HCT116 (cell line): ENCODE data around the gene CBFA2T2. TPM values are rescaled to one million over a fixed set of nuclear protein-coding genes. Genes with fewer than 3 reads are reported as not detected.

Experiments
- ATAC-seq: fragments of 200-7000 bp; cut with Tn5 transposase; 2 replicates; pipeline ENCODE4 v1.9.1; 2020; ENCODE audit warnings: mild to moderate bottlenecking, moderate library complexity
- BruUV-seq: library from RNA; stranded (reverse); fragments of 400-500 nt; replicated peaks from 2 replicates; lab custom pipeline; 2021; lab: Mats Ljungman, UMichigan
- CTCF ChIA-PET: fragments of 300-600 bp; sonication (Branson Sonifier 250); formaldehyde crosslinking; loops from one replicate; lab custom pipeline; 2021; ENCODE audit warnings: antibody characterized with exemption; lab: Charles Lee
- POLR2A ChIA-PET: fragments of 300-600, 350-600 bp; sonication (Branson Sonifier 250); formaldehyde crosslinking; loops from one replicate; lab custom pipeline; 2021; ENCODE audit warnings: antibody characterized with exemption; lab: Charles Lee
- RAD21 ChIA-PET, 2 experiments: fragments of 300-600 bp; sonication (Branson Sonifier 250); formaldehyde crosslinking; loops; one replicate each; lab custom pipeline; 2023; ENCODE audit warnings: low total read pairs in 2 of 2; ENCODE audit not compliant: uncharacterized antibody in 2 of 2, unreplicated experiment in 2 of 2, low non-redundant PET in 1 of 2; lab: Charles Lee
- DNase-seq: peaks from one replicate; pipeline ENCODE4 v3.0.0-alpha.2; 2010; ENCODE audit warnings: low read depth, low spot score
- H2AFZ ChIP-seq: fragments of 200-600 bp; shearing (Covaris generic), sonication (generic); 2 replicates; pipeline ENCODE4 v1.6.1; 2017; ENCODE audit warnings: low read depth, mixed run types, mixed read lengths, antibody characterized with exemption, low read length; ENCODE audit not compliant: poor library complexity, severe bottlenecking
- H3K27ac ChIP-seq: 2 replicates; pipeline ENCODE4 v1.5.1; 2012; ENCODE audit warnings: low read depth, low read length
- H3K27me3 ChIP-seq: fragments of 200-600 bp; sonication (generic); 2 replicates; pipeline ENCODE4 v1.6.1; 2016; ENCODE audit warnings: mixed run types, low read length, mixed read lengths; ENCODE audit not compliant: insufficient read depth
- H3K36me3 ChIP-seq, 2 experiments: fragments of 200-500 bp in 1 of 2; fragments of 200-600 bp in 1 of 2; sonication (Bioruptor generic) in 1 of 2; sonication (generic) in 1 of 2; 2 replicates each; pipeline versions ENCODE4 v1.5.1 to v1.6.1; 2014 to 2016; ENCODE audit warnings: low read length in 2 of 2, inconsistent platforms in 1 of 2, mixed read lengths in 1 of 2, mixed run types in 1 of 2; ENCODE audit not compliant: insufficient read depth in 2 of 2, control insufficient read depth in 1 of 2
- H3K4me1 ChIP-seq, 2 experiments: fragments of 200-600 bp in 1 of 2; sonication (generic) in 1 of 2; 2 replicates each; pipeline versions ENCODE4 v1.5.1 to v1.6.1; 2012 to 2017; ENCODE audit warnings: low read length in 2 of 2, inconsistent platforms in 1 of 2, mild to moderate bottlenecking in 1 of 2, mixed read lengths in 1 of 2, mixed run types in 1 of 2, moderate library complexity in 1 of 2; ENCODE audit not compliant: insufficient read depth in 2 of 2, control insufficient read depth in 1 of 2
- H3K4me2 ChIP-seq: fragments of 200-600 bp; sonication (generic); 2 replicates; pipeline ENCODE4 v1.6.1; 2017; ENCODE audit warnings: mixed run types, low read length, mixed read lengths
- H3K4me3 ChIP-seq, 2 experiments: fragments of 200-600 bp in 1 of 2; sonication (generic) in 1 of 2; replicated peaks in 1 of 2; 2 replicates each; pipeline ENCODE4 v1.5.1; 2011 to 2016; ENCODE audit warnings: low read length in 2 of 2, control low read depth in 1 of 2, low read depth in 1 of 2, mild to moderate bottlenecking in 1 of 2, mixed read lengths in 1 of 2, mixed run types in 1 of 2
- H3K79me2 ChIP-seq: fragments of 200-600 bp; sonication (generic); 2 replicates; pipeline ENCODE4 v1.6.1; 2017; ENCODE audit warnings: mild to moderate bottlenecking, mixed run types, low read length, moderate library complexity, mixed read lengths; ENCODE audit not compliant: insufficient read depth
- H3K9ac ChIP-seq: fragments of 200-600 bp; sonication (generic); 2 replicates; pipeline ENCODE4 v1.6.1; 2016; ENCODE audit warnings: low read length, mixed read lengths
- H3K9me2 ChIP-seq: fragments of 200-600 bp; sonication (generic), shearing (Covaris generic); 2 replicates; pipeline ENCODE4 v1.6.1; 2017; ENCODE audit warnings: mixed run types, mild to moderate bottlenecking, moderate library complexity; ENCODE audit not compliant: insufficient read depth
- H3K9me3 ChIP-seq, 2 experiments: fragments of 200-500 bp in 1 of 2; fragments of 200-600 bp in 1 of 2; sonication (Bioruptor generic) in 1 of 2; sonication (generic) in 1 of 2; 2 replicates each; pipeline ENCODE4 v1.6.1; 2014 to 2017; ENCODE audit warnings: low read length in 2 of 2, mixed read lengths in 2 of 2, inconsistent platforms in 1 of 2, low read depth in 1 of 2, mild to moderate bottlenecking in 1 of 2, mixed run types in 1 of 2, moderate library complexity in 1 of 2; ENCODE audit not compliant: control insufficient read depth in 1 of 2, insufficient read depth in 1 of 2
- H4K20me1 ChIP-seq: fragments of 200-600 bp; sonication (generic), shearing (Covaris generic); 2 replicates; pipeline ENCODE4 v1.6.1; 2017; ENCODE audit warnings: mixed run types, mild to moderate bottlenecking, moderate library complexity; ENCODE audit not compliant: insufficient read depth
- CBX3 ChIP-seq: IDR thresholded peaks from 2 replicates; pipeline ENCODE4 v1.6.1; 2012; ENCODE audit warnings: low read depth
- CEBPB ChIP-seq: IDR thresholded peaks from 2 replicates; pipeline ENCODE4 v1.6.1; 2012; ENCODE audit warnings: low read depth
- EGR1 ChIP-seq: IDR thresholded peaks from 2 replicates; pipeline ENCODE4 v1.6.1; 2012; ENCODE audit warnings: low read depth
- ELF1 ChIP-seq: IDR thresholded peaks from 2 replicates; pipeline ENCODE4 v1.6.1; 2012; ENCODE audit warnings: low read depth, borderline replicate concordance
- EZH2 ChIP-seq: fragments of 200-600 bp; sonication (generic); IDR thresholded peaks from 2 replicates; pipeline ENCODE4 v1.6.1; 2017; ENCODE audit warnings: antibody characterized with exemption, mixed run types
- EZH2phosphoT487 ChIP-seq: fragments of 200-600 bp; IDR thresholded peaks from 2 replicates; pipeline ENCODE4 v1.6.1; 2018; ENCODE audit warnings: antibody characterized with exemption, borderline replicate concordance
- FOSL1 ChIP-seq: IDR thresholded peaks from 2 replicates; pipeline ENCODE4 v1.6.1; 2012; ENCODE audit warnings: low read depth
- JUND ChIP-seq: IDR thresholded peaks from 2 replicates; pipeline ENCODE4 v1.6.1; 2012
- POLR2AphosphoS5 ChIP-seq: IDR thresholded peaks from 2 replicates; pipeline ENCODE4 v1.6.1; 2011; ENCODE audit warnings: mild to moderate bottlenecking, low read depth, low read length, moderate library complexity
- RAD21 ChIP-seq: IDR thresholded peaks from 2 replicates; pipeline ENCODE4 v1.6.1; 2012; ENCODE audit warnings: low read depth, mild to moderate bottlenecking
- SP1 ChIP-seq: IDR thresholded peaks from 2 replicates; pipeline ENCODE4 v1.6.1; 2012; ENCODE audit warnings: low read depth
- SRF ChIP-seq: IDR thresholded peaks from 2 replicates; pipeline ENCODE4 v1.6.1; 2012; ENCODE audit warnings: low read depth
- YY1 ChIP-seq: IDR thresholded peaks from 2 replicates; pipeline ENCODE4 v1.6.1; 2011; ENCODE audit warnings: low read length, low read depth, moderate library complexity, mild to moderate bottlenecking; ENCODE audit not compliant: insufficient replicate concordance; ENCODE audit errors: extremely low read depth
- ZFX ChIP-seq: fragments of 450-650 bp; IDR thresholded peaks from 2 replicates; pipeline ENCODE4 v1.6.1; 2017
- ZNF274 ChIP-seq: fragments of 200-500 bp; sonication (Bioruptor generic); IDR thresholded peaks from 2 replicates; pipeline ENCODE4 v1.6.1; 2014; ENCODE audit warnings: mild to moderate bottlenecking, low read depth, low read length, inconsistent platforms
- intact Hi-C: fragments of 100-400 bp; cut with micrococcal nuclease; formaldehyde crosslinking; loops from 2 replicates; pipeline ENCODE4 v1.10.0; 2022
- total RNA-seq: library from RNA; stranded (reverse); gene quantifications from one replicate; pipeline ENCODE4 v1.2.1, GENCODE V29; 2021; ENCODE audit not compliant: unreplicated experiment
- TF ChIP-seq, protein P1 (sequence below): IDR thresholded peaks from 2 replicates; pipeline ENCODE4 v1.6.1; 2012
- TF ChIP-seq, protein P2 (sequence below): IDR thresholded peaks from 2 replicates; pipeline ENCODE4 v1.6.1; 2012; ENCODE audit warnings: low read depth
- TF ChIP-seq, protein P3 (sequence below), 3 experiments: fragments of 200-600 bp in 1 of 3; sonication (generic) in 1 of 3; IDR thresholded peaks in 2 of 3; conservative IDR thresholded peaks in 1 of 3; 2 replicates each; pipeline ENCODE4 v1.5.1; 2012 to 2017; ENCODE audit warnings: low read depth in 2 of 3, low read length in 2 of 3, antibody characterized with exemption in 1 of 3, borderline replicate concordance in 1 of 3, control low read depth in 1 of 3, mild to moderate bottlenecking in 1 of 3, mixed read lengths in 1 of 3, mixed run types in 1 of 3, moderate library complexity in 1 of 3; ENCODE audit not compliant: insufficient read depth in 1 of 3
- TF ChIP-seq, protein P4 (sequence below): IDR thresholded peaks from 2 replicates; pipeline ENCODE4 v1.6.1; 2011; ENCODE audit warnings: mild to moderate bottlenecking, low read length, moderate library complexity; ENCODE audit not compliant: insufficient replicate concordance; ENCODE audit errors: extremely low read depth

Gene CBFA2T2
- total RNA-seq, 1 experiment from 2014 or later = 8.0 TPM

DNA sequence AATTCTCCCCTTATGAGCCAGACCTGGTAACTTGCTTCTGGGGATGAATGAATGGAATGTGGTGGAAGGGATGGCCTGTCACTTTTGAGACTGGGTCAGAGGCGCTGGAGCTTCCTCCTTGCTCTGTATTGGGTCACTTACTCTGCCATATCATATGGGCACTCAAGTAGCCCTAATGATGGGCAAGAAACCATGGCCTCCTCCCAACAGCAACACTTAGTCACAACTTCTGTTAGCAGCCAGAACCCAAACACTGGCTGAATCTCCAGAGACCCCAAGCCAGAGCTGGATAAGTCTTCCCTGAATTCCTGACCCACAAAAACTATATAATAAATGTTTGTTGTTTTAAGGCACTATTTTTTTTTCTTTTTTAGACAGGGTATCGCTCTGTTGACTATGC is 190.8 kb downstream of the CBFA2T2 start:
- no peak for DNase-seq

More for the DNA sequence above, 190.8 kb downstream of the CBFA2T2 start:
- Histone ChIP-seq H3K4me2 (no peak overlapping the region), H3K27ac (no peak overlapping the region), H3K9ac (no peak overlapping the region), H3K9me3 (no peaks in the 10 kb centered on the region), H3K36me3 (peaks cover 0 to 5% of the 10 kb centered on the region in 2 experiments; a peak in 2 of 4 replicates), H3K4me3 (no peak overlapping the region), H3K79me2 (peaks cover 32% of the 10 kb centered on the region), H3K9me2 (no peaks in the 10 kb centered on the region), H2AFZ (no peak overlapping the region), H3K27me3 (no peaks in the 10 kb centered on the region), H3K4me1 (peaks cover 6 to 19% of the 10 kb centered on the region in 2 experiments), H4K20me1 (no peaks in the 10 kb centered on the region)
- TF ChIP-seq JUND (no peak), EGR1 (no peak), ZFX (no peak), EZH2 (no peak), ELF1 (no peak), FOSL1 (no peak), SP1 (no peak), POLR2AphosphoS5 (no peak), EZH2phosphoT487 (no peak), SRF (no peak), YY1 (no peak), ZNF274 (no peak), CEBPB (no peak), RAD21 (no peak), CBX3 (no peak)
- TF ChIP-seq, protein P1, sequence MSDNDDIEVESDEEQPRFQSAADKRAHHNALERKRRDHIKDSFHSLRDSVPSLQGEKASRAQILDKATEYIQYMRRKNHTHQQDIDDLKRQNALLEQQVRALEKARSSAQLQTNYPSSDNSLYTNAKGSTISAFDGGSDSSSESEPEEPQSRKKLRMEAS = no peak
- TF ChIP-seq, protein P2, sequence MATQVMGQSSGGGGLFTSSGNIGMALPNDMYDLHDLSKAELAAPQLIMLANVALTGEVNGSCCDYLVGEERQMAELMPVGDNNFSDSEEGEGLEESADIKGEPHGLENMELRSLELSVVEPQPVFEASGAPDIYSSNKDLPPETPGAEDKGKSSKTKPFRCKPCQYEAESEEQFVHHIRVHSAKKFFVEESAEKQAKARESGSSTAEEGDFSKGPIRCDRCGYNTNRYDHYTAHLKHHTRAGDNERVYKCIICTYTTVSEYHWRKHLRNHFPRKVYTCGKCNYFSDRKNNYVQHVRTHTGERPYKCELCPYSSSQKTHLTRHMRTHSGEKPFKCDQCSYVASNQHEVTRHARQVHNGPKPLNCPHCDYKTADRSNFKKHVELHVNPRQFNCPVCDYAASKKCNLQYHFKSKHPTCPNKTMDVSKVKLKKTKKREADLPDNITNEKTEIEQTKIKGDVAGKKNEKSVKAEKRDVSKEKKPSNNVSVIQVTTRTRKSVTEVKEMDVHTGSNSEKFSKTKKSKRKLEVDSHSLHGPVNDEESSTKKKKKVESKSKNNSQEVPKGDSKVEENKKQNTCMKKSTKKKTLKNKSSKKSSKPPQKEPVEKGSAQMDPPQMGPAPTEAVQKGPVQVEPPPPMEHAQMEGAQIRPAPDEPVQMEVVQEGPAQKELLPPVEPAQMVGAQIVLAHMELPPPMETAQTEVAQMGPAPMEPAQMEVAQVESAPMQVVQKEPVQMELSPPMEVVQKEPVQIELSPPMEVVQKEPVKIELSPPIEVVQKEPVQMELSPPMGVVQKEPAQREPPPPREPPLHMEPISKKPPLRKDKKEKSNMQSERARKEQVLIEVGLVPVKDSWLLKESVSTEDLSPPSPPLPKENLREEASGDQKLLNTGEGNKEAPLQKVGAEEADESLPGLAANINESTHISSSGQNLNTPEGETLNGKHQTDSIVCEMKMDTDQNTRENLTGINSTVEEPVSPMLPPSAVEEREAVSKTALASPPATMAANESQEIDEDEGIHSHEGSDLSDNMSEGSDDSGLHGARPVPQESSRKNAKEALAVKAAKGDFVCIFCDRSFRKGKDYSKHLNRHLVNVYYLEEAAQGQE = no peak
- TF ChIP-seq, protein P3, sequence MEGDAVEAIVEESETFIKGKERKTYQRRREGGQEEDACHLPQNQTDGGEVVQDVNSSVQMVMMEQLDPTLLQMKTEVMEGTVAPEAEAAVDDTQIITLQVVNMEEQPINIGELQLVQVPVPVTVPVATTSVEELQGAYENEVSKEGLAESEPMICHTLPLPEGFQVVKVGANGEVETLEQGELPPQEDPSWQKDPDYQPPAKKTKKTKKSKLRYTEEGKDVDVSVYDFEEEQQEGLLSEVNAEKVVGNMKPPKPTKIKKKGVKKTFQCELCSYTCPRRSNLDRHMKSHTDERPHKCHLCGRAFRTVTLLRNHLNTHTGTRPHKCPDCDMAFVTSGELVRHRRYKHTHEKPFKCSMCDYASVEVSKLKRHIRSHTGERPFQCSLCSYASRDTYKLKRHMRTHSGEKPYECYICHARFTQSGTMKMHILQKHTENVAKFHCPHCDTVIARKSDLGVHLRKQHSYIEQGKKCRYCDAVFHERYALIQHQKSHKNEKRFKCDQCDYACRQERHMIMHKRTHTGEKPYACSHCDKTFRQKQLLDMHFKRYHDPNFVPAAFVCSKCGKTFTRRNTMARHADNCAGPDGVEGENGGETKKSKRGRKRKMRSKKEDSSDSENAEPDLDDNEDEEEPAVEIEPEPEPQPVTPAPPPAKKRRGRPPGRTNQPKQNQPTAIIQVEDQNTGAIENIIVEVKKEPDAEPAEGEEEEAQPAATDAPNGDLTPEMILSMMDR (IDR thresholded peaks at IDR 0.05 in 2 of 3, conservative IDR thresholded peaks at IDR 0.05 in 1 of 3; ENCODE audit: borderline replicate concordance in 1 of 3, insufficient read depth in 1 of 3, low read depth in 2 of 3, low read length in 2 of 3) = no peak
- TF ChIP-seq, protein P4, sequence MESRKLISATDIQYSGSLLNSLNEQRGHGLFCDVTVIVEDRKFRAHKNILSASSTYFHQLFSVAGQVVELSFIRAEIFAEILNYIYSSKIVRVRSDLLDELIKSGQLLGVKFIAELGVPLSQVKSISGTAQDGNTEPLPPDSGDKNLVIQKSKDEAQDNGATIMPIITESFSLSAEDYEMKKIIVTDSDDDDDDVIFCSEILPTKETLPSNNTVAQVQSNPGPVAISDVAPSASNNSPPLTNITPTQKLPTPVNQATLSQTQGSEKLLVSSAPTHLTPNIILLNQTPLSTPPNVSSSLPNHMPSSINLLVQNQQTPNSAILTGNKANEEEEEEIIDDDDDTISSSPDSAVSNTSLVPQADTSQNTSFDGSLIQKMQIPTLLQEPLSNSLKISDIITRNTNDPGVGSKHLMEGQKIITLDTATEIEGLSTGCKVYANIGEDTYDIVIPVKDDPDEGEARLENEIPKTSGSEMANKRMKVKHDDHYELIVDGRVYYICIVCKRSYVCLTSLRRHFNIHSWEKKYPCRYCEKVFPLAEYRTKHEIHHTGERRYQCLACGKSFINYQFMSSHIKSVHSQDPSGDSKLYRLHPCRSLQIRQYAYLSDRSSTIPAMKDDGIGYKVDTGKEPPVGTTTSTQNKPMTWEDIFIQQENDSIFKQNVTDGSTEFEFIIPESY = no peak
- no TSS peak for BruUV-seq
- CTCF ChIA-PET = no interaction called here
- RAD21 ChIA-PET = no interaction called here
- ATAC-seq = no peak
- intact Hi-C loops = no loop called here
- POLR2A ChIA-PET = no interaction called here
